ENCODE data around the gene STX8.

DNA sequence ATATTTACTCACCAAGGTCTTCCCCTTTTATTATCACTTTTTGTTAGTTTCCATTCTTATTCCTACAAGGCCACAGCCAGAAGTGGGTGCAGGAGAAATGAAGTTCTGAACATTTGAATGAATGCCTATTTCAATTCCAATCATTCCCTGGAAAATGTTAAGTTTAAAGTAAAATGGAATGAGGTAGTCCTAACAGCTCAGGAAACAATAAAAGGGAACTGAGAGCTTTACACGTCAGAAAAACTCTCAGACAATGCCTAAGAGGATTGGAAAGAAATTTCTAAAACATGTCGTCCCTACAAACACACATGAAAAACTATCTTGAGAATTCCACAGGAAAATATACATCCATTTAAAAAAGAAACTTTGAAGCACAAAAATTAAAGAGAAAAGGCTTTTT is 238.8 kb downstream of the STX8 start:
- TF ChIP-seq, protein P1, sequence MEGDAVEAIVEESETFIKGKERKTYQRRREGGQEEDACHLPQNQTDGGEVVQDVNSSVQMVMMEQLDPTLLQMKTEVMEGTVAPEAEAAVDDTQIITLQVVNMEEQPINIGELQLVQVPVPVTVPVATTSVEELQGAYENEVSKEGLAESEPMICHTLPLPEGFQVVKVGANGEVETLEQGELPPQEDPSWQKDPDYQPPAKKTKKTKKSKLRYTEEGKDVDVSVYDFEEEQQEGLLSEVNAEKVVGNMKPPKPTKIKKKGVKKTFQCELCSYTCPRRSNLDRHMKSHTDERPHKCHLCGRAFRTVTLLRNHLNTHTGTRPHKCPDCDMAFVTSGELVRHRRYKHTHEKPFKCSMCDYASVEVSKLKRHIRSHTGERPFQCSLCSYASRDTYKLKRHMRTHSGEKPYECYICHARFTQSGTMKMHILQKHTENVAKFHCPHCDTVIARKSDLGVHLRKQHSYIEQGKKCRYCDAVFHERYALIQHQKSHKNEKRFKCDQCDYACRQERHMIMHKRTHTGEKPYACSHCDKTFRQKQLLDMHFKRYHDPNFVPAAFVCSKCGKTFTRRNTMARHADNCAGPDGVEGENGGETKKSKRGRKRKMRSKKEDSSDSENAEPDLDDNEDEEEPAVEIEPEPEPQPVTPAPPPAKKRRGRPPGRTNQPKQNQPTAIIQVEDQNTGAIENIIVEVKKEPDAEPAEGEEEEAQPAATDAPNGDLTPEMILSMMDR (IDR thresholded peaks at IDR 0.05; ENCODE audit: insufficient read depth, low read depth, low read length) = no peak
- TF ChIP-seq EZH2 (IDR thresholded peaks at IDR 0.05; ENCODE audit: insufficient read depth, low read length) = no peak

Data from astrocyte (in vitro differentiated cells and primary cell).